ENCODE results near the gene C16orf96.

The C16orf96 gene

GRCh38 chr16:4607841-4608703, 51.9 kb downstream of the C16orf96 start:
- H3K4me3 ChIP-seq (replicated peaks; ENCODE audit: insufficient read depth, low read length): no peak overlapping the region
- no peak for DNase-seq (ENCODE audit: low read depth in 1 of 2, low spot score in 1 of 2)
- no peak for TF ChIP-seq POLR2AphosphoS5 (IDR thresholded peaks at IDR 0.05; ENCODE audit: low read depth)
- no peak for TF ChIP-seq REST (IDR thresholded peaks at IDR 0.05; ENCODE audit: insufficient replicate concordance, low read depth)
- TF ChIP-seq CTCF (IDR thresholded peaks at IDR 0.05; ENCODE audit: insufficient read depth, low read length): no peak
- no peak for TF ChIP-seq GABPA (IDR thresholded peaks at IDR 0.05; ENCODE audit: low read depth)
- no peak for TF ChIP-seq SPI1 (IDR thresholded peaks at IDR 0.05; ENCODE audit: borderline replicate concordance, low read depth)
- no peak overlapping the region for H3K27ac ChIP-seq (replicated peaks)
- H3K27me3 ChIP-seq (ENCODE audit: insufficient read depth, poor library complexity, severe bottlenecking): no peaks in the 10 kb centered on the region

- H3K4me3 ChIP-seq (replicated peaks; ENCODE audit: insufficient read depth, low read length): no peak overlapping the region
- DNase-seq (ENCODE audit: low read depth in 1 of 2, low spot score in 1 of 2): no peak
- no peak overlapping the region for H3K27ac ChIP-seq (replicated peaks)
- TF ChIP-seq POLR2AphosphoS5 (IDR thresholded peaks at IDR 0.05; ENCODE audit: low read depth) (no peak; the same call in 1 of the 2 replicates), GABPA (IDR thresholded peaks at IDR 0.05; ENCODE audit: low read depth) (no peak), REST (IDR thresholded peaks at IDR 0.05; ENCODE audit: insufficient replicate concordance, low read depth) (no peak), SPI1 (IDR thresholded peaks at IDR 0.05; ENCODE audit: borderline replicate concordance, low read depth) (no peak), CTCF (IDR thresholded peaks at IDR 0.05; ENCODE audit: insufficient read depth, low read length) (no peak)
- H3K27me3 ChIP-seq (ENCODE audit: insufficient read depth, poor library complexity, severe bottlenecking): no peaks in the 10 kb centered on the region
Measured at GRCh38 chr16:4608704-4608980, 52.5 kb downstream of the C16orf96 start.

GRCh38 chr16:4609200-4610010, 53.3 kb downstream of the C16orf96 start:
- Histone ChIP-seq H3K4me3 (replicated peaks; ENCODE audit: insufficient read depth, low read length) (no peak overlapping the region), H3K27me3 (ENCODE audit: insufficient read depth, poor library complexity, severe bottlenecking) (no peaks in the 10 kb centered on the region), H3K27ac (replicated peaks) (no peak overlapping the region)
- no peak for DNase-seq (ENCODE audit: low read depth in 1 of 2, low spot score in 1 of 2)
- TF ChIP-seq POLR2AphosphoS5 (IDR thresholded peaks at IDR 0.05; ENCODE audit: low read depth) (no peak), GABPA (IDR thresholded peaks at IDR 0.05; ENCODE audit: low read depth) (no peak), SPI1 (IDR thresholded peaks at IDR 0.05; ENCODE audit: borderline replicate concordance, low read depth) (no peak), REST (IDR thresholded peaks at IDR 0.05; ENCODE audit: insufficient replicate concordance, low read depth) (no peak), CTCF (IDR thresholded peaks at IDR 0.05; ENCODE audit: insufficient read depth, low read length) (no peak)
